Peyer's patch (tissue), 4 donors: ENCODE results near the gene ABL2. TPM values are rescaled to one million over a fixed set of nuclear protein-coding genes. Genes with fewer than 3 reads are reported as not detected.
"Not testable (repeated sequence)": the region's sequence is repeated elsewhere in the genome, so short reads cannot be mapped to it uniquely, and the experiment has no call there.

Source experiments
- DNase-seq, 3 donors: peaks; one replicate each; pipeline ENCODE4 v3.0.0-alpha.2; 2017 to 2019
- H3K27ac ChIP-seq, 4 donors: fragments of 200-600 bp; sonication (generic); one replicate each; pipeline ENCODE4 v1.5.1; 2016 to 2019
- H3K27me3 ChIP-seq, 2 donors: fragments of 200-600 bp; sonication (generic); one replicate each; pipeline ENCODE4 v1.5.1; 2019
- H3K36me3 ChIP-seq, 3 donors: fragments of 200-600 bp; sonication (generic); one replicate each; pipeline ENCODE4 v1.5.1; 2016 to 2019
- H3K4me1 ChIP-seq, 4 donors: fragments of 200-600 bp; sonication (generic); one replicate each; pipeline ENCODE4 v1.5.1; 2016 to 2019
- H3K4me3 ChIP-seq, 4 donors: fragments of 200-600 bp; sonication (generic); 1 replicate in 3 of 4; 2 replicates in 1 of 4; pipeline ENCODE4 v1.5.1; 2016 to 2019; ENCODE audit warnings: mild to moderate bottlenecking in 1 of 4
- H3K9me3 ChIP-seq, 4 donors: fragments of 200-600 bp; sonication (generic); one replicate each; pipeline ENCODE4 v1.5.1; 2016 to 2019; ENCODE audit warnings: mild to moderate bottlenecking in 1 of 4
- POLR2A ChIP-seq, 2 donors: fragments of 450-650 bp; IDR thresholded peaks; one replicate each; pipeline ENCODE4 v1.5.1; 2017; ENCODE audit warnings: antibody characterized with exemption in 2 of 2, mild to moderate bottlenecking in 2 of 2, moderate library complexity in 2 of 2
- total RNA-seq, 4 donors: library from RNA; depleted of rRNA; stranded (reverse); fragments of >200 nt; gene quantifications; one replicate each; pipeline ENCODE4 v1.1.0, GENCODE V29; 2016
- TF ChIP-seq, protein P1 (sequence below), 6 experiments: fragments of 450-650 bp in 4 of 6; fragments of 200-600 bp in 2 of 6; sonication (generic) in 1 of 6; IDR thresholded peaks; one replicate each; pipeline ENCODE4 v1.5.1; 2017 to 2019; ENCODE audit warnings: antibody characterized with exemption in 6 of 6, mild to moderate bottlenecking in 3 of 6, moderate library complexity in 1 of 6

ABL2 gene
- total RNA-seq, 4 donors from 2014 or later = 9.6 to 25.6 (median 12.1) TPM

DNA sequence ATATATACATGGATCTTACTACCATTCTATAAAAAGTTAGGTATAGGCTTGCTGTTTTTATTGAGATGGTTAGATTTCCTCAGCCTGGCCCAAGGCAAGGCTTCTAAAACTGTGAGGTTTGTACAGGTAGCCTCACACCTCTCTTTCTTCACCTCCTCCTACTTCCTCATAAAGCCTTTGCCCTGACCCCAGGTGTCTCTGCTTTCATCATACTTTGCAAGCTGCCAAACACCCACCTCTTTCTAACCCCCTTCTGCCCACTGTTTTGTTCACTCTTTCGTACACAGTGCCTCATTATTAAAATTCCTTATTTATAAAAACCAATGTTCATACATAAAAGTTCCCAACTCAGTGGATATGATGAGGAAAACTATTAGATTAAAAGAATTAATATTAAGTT lies 32.7 kb upstream of the ABL2 start:
- H3K36me3 ChIP-seq = no peaks in the 10 kb centered on the region
- no peaks in the 10 kb centered on the region for H3K4me1 ChIP-seq
- H3K27ac ChIP-seq = no peak overlapping the region
- DNase-seq = no peak
- TF ChIP-seq POLR2A (IDR thresholded peaks at IDR 0.05) = no peak
- TF ChIP-seq, protein P1, sequence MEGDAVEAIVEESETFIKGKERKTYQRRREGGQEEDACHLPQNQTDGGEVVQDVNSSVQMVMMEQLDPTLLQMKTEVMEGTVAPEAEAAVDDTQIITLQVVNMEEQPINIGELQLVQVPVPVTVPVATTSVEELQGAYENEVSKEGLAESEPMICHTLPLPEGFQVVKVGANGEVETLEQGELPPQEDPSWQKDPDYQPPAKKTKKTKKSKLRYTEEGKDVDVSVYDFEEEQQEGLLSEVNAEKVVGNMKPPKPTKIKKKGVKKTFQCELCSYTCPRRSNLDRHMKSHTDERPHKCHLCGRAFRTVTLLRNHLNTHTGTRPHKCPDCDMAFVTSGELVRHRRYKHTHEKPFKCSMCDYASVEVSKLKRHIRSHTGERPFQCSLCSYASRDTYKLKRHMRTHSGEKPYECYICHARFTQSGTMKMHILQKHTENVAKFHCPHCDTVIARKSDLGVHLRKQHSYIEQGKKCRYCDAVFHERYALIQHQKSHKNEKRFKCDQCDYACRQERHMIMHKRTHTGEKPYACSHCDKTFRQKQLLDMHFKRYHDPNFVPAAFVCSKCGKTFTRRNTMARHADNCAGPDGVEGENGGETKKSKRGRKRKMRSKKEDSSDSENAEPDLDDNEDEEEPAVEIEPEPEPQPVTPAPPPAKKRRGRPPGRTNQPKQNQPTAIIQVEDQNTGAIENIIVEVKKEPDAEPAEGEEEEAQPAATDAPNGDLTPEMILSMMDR (IDR thresholded peaks at IDR 0.05) = no peak
- H3K9me3 ChIP-seq = no peaks in the 10 kb centered on the region
- no peak overlapping the region for H3K4me3 ChIP-seq
- H3K27me3 ChIP-seq = no peaks in the 10 kb centered on the region

- DNase-seq = no peak
- H3K4me3 ChIP-seq = no peak overlapping the region
- no peaks in the 10 kb centered on the region for H3K4me1 ChIP-seq
- H3K27me3 ChIP-seq = no peaks in the 10 kb centered on the region
- no peak for TF ChIP-seq POLR2A (IDR thresholded peaks at IDR 0.05)
- TF ChIP-seq, protein P1 (IDR thresholded peaks at IDR 0.05) = no peak
- H3K9me3 ChIP-seq = no peaks in the 10 kb centered on the region
- no peaks in the 10 kb centered on the region for H3K36me3 ChIP-seq
- H3K27ac ChIP-seq = no peak overlapping the region
These were observed 24.0 kb upstream of the ABL2 start for GRCh38 chr1:179253286-179253972.

DNA sequence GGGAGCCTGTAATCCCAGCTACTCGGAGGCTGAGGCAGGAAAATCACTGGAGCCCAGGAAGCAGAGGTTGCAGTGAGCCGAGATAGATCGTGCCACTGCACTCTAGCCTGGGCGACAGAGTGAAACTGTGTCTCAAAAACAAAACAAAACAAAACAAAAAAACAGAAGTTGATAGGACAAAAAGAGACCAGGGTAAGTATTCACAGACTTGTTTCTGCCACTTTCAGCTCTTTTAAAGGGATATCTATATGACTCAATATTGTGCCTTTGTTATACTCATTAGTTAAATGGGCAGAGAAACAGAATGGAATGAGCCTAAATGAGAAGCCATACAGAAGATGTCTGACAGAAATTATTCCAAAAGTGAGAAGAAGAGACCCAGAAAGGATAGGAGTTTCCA lies 23.1 kb upstream of the ABL2 start:
- Histone ChIP-seq H3K36me3 (no peaks in the 10 kb centered on the region), H3K4me1 (no peaks in the 10 kb centered on the region), H3K9me3 (no peaks in the 10 kb centered on the region), H3K27me3 (no peaks in the 10 kb centered on the region), H3K27ac (no peak overlapping the region), H3K4me3 (no peak overlapping the region)
- TF ChIP-seq, protein P1 (IDR thresholded peaks at IDR 0.05) = no peak
- no peak for TF ChIP-seq POLR2A (IDR thresholded peaks at IDR 0.05)
- DNase-seq = no peak

DNA sequence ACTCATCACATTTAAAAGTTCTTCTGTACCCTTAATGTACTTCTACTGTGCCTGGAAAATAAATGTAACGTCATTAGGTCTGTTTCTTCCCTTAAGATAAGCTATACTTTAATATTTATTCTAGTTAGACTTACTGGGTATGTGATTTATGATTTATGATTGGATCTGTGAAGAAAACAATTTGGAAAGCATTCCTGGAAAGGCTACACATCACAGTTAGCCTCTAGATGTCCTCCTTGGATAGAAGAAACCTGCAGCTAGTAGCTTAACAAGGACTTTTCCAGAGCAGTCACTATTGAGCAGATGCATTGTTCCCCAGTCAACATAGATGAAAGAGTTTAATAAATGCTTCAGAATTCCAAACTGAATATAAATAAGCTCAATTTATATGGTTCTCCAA lies 22.2 kb upstream of the ABL2 start:
- H3K27me3 ChIP-seq = no peaks in the 10 kb centered on the region
- no peaks in the 10 kb centered on the region for H3K36me3 ChIP-seq
- no peak for TF ChIP-seq POLR2A (IDR thresholded peaks at IDR 0.05)
- TF ChIP-seq, protein P1 (IDR thresholded peaks at IDR 0.05) = peak in 4 of 6 experiments; percentile 20 to 82 (median 74)
- no peak overlapping the region for H3K27ac ChIP-seq
- H3K4me1 ChIP-seq = no peaks in the 10 kb centered on the region
- H3K4me3 ChIP-seq = no peak overlapping the region
- DNase-seq = no peak
- no peaks in the 10 kb centered on the region for H3K9me3 ChIP-seq

DNA sequence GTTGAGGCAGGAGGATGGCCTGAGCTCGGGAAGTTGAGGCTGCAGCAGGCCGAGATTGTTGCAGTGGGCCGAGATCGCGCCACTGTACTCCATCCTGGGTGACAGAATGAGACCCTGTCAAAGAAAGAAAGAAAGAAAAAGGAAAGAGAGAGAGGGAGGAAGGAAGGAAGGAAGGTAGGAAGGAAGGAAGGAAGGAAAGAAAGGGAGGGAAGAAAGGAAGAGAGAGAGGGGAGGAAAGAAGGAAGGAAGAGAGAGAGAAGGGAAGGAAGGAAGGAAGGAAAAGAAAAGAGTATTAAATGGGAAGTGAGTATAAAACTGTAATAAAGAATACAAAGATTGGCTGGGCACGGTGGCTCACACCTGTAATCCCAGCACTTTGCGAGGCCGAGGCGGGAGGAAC lies 18.4 kb upstream of the ABL2 start:
- Histone ChIP-seq H3K4me3 (no peak overlapping the region), H3K36me3 (no peaks in the 10 kb centered on the region), H3K4me1 (no peaks in the 10 kb centered on the region), H3K27ac (no peak overlapping the region), H3K9me3 (no peaks in the 10 kb centered on the region), H3K27me3 (no peaks in the 10 kb centered on the region)
- TF ChIP-seq, protein P1 (IDR thresholded peaks at IDR 0.05) = no peak
- no peak for TF ChIP-seq POLR2A (IDR thresholded peaks at IDR 0.05)
- DNase-seq = no peak

DNA sequence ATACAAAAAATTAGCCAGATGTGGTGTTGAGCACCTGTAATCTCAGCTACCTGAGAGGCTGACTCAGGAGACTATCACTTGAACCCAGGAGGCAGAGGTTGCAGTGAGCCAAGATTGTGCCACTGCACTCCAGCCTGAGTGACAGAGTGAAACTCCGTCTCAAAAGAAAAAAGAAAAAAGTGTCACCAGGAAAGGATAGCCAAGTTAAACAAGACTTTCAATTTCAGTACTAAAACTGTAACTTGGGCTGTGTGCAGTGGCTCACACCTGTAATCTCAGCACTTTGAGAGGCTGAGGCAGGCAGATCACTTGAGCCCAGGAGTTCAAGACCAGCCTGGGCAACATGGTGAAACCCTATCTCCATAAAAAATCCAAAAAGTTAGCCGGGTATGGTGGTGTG lies 15.9 kb upstream of the ABL2 start:
- not testable (repeated sequence) for DNase-seq, H3K9me3 ChIP-seq, H3K36me3 ChIP-seq, H3K4me1 ChIP-seq, H3K27ac ChIP-seq, H3K27me3 ChIP-seq, H3K4me3 ChIP-seq
